GM12872 (cell line): ENCODE measurements around the gene ZSWIM1.

ENCODE experiments used
- TF ChIP-seq, protein P1 (sequence below): IDR thresholded peaks from 3 replicates; pipeline ENCODE4 v1.5.1; 2011; ENCODE audit warnings: low read depth, mild to moderate bottlenecking, low read length, moderate library complexity; ENCODE audit not compliant: insufficient read depth

Gene ZSWIM1

DNA sequence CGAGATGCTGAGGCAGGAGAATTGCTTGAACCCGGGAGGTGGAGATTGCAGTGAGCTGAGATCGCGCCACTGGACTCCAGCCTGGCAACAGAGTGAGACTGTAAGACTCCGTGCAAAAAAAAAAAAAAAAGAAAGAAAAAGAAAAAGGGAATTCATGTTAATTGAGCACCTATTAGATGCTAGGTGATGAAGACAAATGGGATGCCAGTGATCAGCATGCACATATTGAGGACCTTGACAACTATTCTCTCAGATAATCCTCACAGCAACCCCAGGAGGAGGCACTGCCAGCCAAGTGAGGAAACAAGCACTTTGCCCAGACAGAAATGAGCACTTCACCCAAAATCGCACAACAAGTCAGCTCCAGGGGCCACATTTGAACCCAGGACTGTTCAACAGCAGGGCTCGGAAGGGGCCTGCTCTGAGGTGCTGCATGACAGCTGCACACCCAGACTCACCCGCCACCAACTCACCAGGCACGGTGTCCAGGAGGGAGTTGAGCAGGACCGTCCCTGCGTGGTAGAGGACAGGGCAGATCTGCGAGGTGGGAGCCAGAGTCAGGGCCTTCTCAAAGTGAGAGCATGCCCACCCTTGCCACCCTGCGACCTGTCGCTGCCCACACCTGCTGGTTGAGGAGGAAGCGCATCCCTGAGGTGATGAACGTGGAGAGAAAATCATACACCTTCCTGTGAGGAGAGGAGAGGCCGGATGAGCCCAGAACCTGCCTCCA is 26.4 kb downstream of the ZSWIM1 start:
- TF ChIP-seq, protein P1, sequence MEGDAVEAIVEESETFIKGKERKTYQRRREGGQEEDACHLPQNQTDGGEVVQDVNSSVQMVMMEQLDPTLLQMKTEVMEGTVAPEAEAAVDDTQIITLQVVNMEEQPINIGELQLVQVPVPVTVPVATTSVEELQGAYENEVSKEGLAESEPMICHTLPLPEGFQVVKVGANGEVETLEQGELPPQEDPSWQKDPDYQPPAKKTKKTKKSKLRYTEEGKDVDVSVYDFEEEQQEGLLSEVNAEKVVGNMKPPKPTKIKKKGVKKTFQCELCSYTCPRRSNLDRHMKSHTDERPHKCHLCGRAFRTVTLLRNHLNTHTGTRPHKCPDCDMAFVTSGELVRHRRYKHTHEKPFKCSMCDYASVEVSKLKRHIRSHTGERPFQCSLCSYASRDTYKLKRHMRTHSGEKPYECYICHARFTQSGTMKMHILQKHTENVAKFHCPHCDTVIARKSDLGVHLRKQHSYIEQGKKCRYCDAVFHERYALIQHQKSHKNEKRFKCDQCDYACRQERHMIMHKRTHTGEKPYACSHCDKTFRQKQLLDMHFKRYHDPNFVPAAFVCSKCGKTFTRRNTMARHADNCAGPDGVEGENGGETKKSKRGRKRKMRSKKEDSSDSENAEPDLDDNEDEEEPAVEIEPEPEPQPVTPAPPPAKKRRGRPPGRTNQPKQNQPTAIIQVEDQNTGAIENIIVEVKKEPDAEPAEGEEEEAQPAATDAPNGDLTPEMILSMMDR: no peak

DNA sequence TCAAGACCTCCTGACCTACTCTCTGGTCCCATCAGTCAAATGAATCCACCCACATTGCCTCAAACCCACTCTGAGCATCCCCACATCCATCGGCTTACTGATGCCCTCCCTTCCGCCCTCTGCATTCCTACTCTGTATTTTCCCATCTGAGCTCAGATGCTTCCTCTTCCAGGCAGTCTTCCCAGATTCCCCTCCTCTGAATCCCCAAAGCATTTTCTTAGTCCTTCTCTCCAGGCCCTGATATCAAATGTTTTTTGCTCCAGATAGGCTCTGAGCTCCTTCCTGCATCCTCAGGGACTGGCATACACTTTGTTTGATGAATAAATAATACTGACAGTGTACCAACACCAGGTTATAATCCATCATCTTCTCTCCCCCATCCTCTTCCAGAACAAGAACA is 27.1 kb downstream of the ZSWIM1 start:
- TF ChIP-seq, protein P1: no peak

DNA sequence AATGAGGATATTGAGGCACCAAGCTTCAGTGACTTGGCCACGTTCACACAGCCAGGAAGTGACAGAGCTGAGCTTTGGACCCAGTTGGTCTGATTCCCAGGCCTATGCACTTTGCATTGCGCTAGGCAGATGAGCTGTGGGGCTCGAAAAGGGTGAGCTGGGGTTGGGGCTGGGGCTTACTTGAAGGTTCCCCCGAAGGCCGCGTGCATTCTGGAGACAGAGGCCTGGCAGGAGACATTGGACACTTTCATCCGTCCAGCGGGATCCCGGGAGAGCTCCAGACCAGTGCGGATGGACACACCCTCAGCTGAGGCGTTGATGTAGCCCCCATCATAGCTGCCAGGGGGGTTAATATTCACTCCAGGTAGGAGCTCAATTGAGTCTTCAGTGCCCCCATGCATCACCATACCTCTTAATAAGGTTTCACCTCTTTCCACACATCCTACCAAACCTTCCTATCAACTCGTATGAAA is 28.3 kb downstream of the ZSWIM1 start:
- TF ChIP-seq, protein P1: no peak

DNA sequence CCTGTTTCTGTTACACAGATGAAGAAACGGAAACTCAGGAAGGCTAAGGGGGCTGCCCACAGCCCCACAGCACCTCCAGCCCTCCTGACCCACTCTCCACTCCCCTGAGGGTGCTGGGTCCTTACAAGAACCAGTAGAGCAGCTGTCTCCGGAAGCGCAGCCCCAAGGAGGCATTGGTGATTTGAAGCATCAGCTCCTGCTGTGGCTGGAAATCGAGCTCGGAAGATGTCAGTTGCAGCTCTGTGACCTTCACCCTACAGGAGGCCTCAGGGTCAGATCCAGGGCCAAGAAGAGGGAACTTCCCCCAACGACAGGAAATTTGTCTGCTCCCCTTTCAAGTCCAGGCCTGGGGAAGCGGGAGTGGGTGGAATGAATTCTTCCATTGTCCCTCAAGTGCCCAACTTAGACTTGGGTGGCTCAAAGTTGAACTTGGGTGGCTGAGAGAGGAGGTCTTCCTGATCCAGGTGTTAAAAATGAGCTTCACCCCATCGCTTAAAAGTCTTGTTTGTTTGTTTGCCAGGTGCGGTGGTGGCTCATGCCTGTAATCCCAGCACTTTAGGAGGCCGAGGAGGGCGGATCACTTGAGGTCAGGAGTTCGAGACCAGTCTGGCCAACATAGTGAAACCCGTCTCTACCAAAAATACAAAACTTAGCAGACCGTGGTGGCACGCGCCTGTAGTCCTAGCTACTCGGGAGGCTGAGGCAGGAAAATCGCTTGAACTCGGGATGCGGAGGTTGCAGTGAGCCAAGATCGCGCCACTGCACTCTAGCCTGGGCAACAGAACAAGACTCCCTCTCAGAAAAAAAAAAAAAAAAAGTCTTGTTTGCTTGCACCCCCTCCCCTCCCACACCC is 29.0 kb downstream of the ZSWIM1 start:
- TF ChIP-seq, protein P1: no peak

DNA sequence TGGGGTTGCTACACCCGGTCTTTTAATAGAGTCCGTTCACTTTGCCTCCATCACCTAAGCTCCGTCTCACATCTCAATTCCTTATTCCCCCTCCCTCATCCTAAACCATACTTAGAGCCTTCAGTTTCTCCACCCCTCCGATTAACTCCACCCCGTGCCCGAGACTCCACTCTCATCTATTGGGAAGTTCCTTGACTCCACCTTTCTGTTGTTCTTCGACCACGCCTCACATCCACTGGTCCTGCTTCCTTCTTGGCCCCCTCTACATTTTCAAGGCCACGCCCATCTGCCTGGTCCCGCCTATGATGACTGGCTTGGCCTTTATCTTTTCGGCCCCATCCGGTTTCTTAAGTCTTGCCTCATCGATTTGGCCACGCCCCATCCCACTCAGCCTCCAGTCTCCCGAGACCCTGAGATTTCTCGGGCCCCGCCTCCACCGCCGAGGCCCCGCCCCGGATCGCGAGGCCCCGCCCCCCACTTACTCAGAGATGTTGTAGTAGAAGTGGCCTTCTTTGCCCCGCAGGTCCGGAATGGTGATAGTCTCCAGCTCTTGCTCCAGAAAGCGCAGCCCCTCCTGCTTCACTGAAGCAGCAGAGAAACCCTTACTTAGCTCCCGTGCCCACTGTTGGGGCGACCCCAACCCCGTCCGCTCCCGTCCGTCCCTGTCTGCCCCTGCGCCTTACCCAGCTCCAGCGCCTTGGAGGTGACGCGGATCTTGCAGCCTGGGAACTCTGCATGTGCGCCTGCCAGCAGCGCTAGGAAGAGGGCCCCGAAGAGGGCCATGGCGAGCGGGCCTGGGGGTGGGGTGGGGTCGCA is 29.9 kb downstream of the ZSWIM1 start:
- TF ChIP-seq, protein P1: no peak

DNA sequence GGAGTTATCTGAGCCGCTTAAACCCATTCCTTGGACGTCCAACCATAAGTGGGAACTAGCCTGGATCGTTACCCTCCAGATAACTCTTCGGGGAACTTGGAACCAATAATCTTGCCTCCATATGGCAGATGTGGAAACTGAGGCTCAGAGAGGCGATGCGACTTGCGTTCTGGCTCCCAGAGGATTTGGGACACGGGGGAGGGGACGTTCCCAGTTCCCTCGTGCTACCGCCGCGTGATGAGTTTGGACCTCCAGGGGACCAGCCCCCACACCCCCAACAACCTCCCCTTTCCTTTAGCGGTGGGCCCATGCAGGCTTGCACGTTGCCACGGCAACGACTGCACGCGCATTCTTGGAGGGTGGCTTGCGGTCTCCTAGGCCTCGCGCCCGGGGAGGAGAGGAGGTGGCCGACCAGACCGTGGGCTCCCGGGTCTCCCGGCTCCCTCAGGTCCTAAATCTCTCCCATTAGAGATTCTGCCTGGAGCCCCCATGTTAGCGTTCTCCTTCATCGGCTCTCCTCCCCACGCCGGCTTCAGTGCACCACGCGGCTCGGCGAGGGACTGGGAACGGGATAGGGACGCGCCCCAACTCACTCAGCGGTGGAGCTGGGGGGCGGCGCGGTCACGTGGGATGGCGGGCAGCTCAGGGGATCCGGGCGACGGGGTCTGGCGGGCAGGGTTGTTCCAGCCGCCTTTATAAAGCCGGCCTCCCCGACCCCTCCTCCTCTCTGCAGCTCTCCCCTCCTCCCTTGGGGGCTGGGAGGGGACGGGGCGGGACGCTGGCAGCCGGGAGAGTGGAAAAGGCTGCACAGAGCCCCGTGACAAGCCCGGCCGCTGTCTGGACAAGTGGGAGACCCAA is 30.7 kb downstream of the ZSWIM1 start, which contains the start of gene PLTP:
PLTP (minus strand) TSS at position 670 of the 858 bp plus-strand sequence. CDS start 703 bp downstream, outside the sequence.
- TF ChIP-seq, protein P1: no peak
